ENCODE measurements around the gene PIK3R2.
"Not testable (repeated sequence)": the region's sequence is repeated elsewhere in the genome, so short reads cannot be mapped to it uniquely, and the experiment has no call there.

Gene PIK3R2

DNA sequence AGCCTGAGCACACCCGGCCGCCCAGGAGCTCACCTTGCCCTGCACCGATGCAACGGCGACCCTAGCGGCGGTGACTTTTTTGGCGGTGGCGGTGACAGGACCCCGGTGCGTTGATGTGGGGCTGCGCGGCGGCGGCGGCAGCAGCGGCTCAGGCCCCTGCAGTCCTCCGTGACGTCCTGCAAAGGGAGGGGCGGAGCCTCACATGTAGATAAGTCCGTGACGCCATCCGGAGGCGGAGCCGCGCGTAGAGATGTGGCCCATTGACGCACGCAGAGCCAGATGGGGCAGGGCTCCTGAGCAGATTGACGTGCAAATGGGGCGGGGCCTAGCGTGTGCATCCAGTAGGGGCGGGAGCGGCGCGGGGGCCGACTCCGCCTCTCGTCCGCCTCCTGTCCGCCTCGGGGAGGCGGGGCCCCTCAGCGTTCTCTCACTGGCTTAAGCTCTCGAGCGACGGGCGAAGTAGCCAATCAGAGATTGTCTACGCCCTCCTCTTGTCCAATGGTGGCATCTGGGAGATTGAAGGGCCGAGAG lies 51.0 kb downstream of the PIK3R2 start, which contains the start of gene RAB3A:
RAB3A (minus strand) TSS at position 180 of the 531 bp plus-strand sequence. CDS start 1,302 bp downstream, outside the sequence.
- peak; percentile 99 for DNase-seq (ENCODE audit: low read depth)

GRCh38 chr19:18204394-18205199 lies 51.6 kb downstream of the PIK3R2 start:
- DNase-seq (ENCODE audit: low read depth): no peak

- peak; percentile 31 for DNase-seq (ENCODE audit: low read depth)
Observed at GRCh38 chr19:18205200-18205892, 52.4 kb downstream of the PIK3R2 start.

DNA sequence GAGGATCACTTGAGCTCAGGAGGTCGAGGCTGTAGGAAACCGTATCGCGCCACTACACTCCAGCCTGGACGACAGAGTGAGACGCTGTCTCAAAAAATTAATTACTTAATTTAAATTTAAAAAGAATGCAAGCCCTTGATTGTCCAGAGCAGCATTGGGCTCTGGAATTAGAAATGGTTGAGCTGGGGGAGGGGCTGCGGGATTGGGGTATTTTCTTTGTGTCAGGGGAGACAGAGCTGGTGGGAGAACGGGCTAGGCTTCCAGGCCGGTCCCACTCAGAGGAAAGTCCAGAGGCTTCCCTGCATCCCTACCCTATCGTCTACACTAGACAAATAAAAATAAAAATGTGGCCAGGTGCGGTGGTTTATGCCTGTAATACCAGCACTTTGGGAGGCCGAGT lies 53.1 kb downstream of the PIK3R2 start:
- no peak for DNase-seq (ENCODE audit: low read depth)

DNA sequence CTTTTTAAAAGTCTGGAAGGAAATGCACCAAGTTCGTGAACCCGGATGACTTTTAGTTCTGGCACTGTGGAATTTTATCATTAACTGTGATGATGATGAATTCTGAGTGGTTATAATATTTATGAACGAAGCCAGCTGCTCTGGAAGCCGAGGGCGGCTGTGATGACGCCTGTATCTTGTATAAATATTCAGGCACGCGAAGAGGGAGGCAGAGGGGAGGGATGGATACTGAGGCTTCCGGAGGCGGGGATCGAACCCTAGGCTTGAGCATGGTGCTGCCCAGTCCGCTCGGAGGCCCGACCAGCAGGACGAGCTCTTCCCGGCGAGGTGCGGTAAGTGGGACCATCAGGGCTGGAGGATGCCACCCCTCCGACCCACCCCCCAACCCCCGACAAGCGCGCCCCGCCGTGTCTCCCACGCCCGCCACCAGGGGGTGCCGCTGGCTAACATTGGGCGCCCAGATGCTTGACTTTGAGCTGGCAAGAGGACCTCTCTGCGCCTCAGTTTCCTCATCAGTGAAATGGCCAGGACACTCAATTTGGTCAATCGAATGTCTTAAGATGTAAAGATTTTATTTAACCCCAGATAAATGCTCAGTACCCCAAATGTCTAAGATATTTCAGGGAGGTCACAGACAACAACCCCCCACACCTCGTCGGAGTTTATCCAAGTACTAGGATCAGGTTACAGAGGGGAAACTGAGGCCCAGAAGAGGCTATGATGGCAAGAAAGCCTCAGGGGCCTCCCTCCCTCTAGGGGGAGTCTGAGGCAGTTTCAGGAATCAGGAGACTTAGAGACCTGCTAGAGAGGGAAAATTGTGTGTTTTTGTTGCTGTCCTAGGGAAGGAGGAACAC lies 55.4 kb downstream of the PIK3R2 start:
- no peak for DNase-seq (ENCODE audit: low read depth)

GRCh38 chr19:18209912-18210311 lies 56.9 kb downstream of the PIK3R2 start:
- not testable (repeated sequence) for DNase-seq (ENCODE audit: low read depth)

DNA sequence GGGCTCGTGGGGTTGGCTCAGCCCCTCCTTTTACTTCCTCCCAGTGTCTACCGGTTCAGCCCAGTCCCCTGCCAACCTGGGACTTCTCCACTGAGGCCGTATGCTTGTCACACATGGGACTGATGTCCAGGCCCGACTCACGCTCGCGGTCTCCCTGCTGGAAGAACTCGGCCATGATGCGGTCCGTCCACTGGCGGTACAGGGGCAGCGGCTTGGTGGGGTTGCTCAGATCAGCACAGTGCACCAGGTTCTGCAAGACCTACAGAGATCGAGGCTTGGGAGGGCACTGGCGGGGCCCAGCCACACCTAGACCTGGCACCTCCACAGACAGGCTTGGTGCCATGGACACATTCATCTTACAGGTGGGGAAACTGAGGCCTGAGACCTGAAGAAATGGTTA lies 58.7 kb downstream of the PIK3R2 start:
- no peak for DNase-seq (ENCODE audit: low read depth)

- no peak for DNase-seq (ENCODE audit: low read depth)
Observed at GRCh38 chr19:18214779-18215433, 61.9 kb downstream of the PIK3R2 start.

DNA sequence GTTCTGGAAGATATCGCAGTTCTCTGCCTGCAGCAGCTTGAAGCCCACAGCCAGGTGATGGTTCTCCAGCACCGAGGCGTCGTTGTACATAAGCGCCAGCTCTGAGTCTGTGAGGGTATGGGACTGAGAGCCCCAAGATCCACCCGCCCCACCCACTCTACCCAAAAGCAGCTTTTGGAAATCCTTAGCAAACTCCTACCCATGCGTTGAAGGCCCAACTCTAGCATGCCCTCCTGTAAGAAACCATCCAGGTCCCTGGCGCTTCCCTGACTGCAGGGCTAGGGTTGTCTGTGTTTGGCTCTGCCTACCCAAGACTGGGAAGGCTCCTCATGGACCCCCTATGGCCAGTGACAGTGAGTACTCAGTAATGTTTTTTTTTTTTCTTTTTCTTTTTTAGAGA lies 63.8 kb downstream of the PIK3R2 start:
- DNase-seq (ENCODE audit: low read depth): no peak

- DNase-seq (ENCODE audit: low read depth): no peak
Observed at GRCh38 chr19:18218159-18218558, 65.2 kb downstream of the PIK3R2 start.

- DNase-seq (ENCODE audit: low read depth): no peak
Observed at GRCh38 chr19:18218600-18218999, 65.6 kb downstream of the PIK3R2 start.
